Memory B cell (primary cell): ENCODE measurements around the gene TLN1.

Experiments
- ATAC-seq: fragments of 150-1000 bp; cut with Tn5 transposase; 2 replicates; pipeline ENCODE4 v1.10.0; 2021; ENCODE audit warnings: low read depth, mild to moderate bottlenecking, moderate library complexity
- DNase-seq, 2 donors: peaks; one replicate each; pipeline ENCODE4 v3.0.0; 2022; ENCODE audit warnings: low spot score in 2 of 2
- H3K27ac Mint-ChIP-seq: one replicate; pipeline ENCODE4 v1.8.0; 2022; ENCODE audit warnings: mild to moderate bottlenecking, moderate library complexity, mixed read lengths
- H3K27me3 Mint-ChIP-seq: one replicate; pipeline ENCODE4 v1.8.0; 2022; ENCODE audit warnings: mixed read lengths
- H3K36me3 Mint-ChIP-seq: one replicate; pipeline ENCODE4 v1.8.0; 2022; ENCODE audit warnings: mild to moderate bottlenecking, mixed read lengths
- H3K4me1 Mint-ChIP-seq: one replicate; pipeline ENCODE4 v1.8.0; 2022; ENCODE audit warnings: mixed read lengths
- H3K4me3 Mint-ChIP-seq: one replicate; pipeline ENCODE4 v1.8.0; 2022; ENCODE audit warnings: mild to moderate bottlenecking, moderate library complexity, mixed read lengths
- H3K9me3 Mint-ChIP-seq: one replicate; pipeline ENCODE4 v1.8.0; 2022; ENCODE audit warnings: mixed read lengths

TLN1 gene

DNA sequence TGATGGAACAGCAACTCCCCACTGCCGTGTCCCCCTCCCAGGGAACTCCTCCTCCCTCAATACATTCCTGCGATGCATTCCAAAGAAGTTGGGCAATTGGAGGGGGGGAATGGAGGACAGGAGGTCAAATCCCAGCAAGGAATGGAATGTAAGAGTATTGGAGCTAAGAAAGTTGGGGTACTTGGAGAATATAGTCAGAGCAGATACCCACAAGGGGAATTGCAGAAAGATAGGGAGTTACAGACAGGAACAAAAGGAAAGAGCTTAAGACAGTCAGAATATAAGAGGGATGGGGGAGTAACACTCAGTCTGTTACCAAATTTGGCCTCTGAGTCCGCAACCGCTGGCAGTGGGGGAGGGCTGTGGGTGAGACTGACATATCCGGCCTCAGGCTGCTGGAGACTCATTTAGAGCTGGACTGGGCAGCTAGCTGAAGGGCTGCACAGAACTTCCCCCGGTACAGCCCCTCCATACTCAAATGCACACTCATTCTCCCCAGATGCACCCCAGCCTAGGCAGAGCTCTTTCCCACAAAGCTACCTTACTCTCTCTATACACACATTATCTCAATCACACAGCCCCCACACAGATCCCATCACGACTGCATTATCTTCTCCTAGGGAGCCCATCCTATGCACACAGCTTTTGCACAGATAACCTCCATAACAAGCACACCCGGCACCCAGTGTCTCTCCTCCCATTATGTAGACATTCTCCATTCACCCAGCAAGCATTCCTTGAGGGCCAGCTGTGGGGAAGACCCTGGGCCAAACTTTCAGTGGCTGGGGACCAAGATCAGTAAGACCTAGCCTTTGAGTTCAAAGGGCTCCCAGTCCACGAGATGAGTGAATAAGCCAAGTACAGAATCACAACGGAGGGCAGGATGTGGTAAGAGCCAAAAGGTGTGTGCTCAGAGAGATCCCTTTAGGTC lies 3.7 kb downstream of the TLN1 start:
- no peak overlapping the region for H3K27ac Mint-ChIP-seq
- no peaks in the 10 kb centered on the region for H3K27me3 Mint-ChIP-seq
- no peak for ATAC-seq
- peaks cover 18% of the 10 kb centered on the region for H3K4me1 Mint-ChIP-seq
- no peaks in the 10 kb centered on the region for H3K9me3 Mint-ChIP-seq
- no peak overlapping the region for H3K4me3 Mint-ChIP-seq
- peaks cover 9% of the 10 kb centered on the region for H3K36me3 Mint-ChIP-seq
- no peak for DNase-seq

DNA sequence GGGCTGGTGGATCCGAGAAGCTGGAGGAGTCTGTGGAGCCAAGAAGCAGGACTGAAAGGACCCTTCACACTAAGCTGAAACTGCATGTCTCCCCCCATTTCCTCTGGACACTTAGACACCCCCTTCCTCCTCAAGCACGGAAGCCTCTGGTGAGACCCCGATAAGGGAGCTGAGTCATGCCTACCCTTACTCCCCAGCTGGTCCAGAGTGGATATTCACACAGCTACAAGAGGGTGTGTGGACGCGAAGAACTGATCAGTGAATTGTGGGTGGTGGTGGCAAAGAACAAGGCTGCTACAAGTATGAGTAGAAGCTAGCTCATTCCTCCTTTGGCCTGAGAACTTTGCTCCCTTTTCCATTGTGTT lies 4.3 kb downstream of the TLN1 start:
- Mint-ChIP-seq H3K27me3 (no peaks in the 10 kb centered on the region), H3K4me1 (peaks cover 13% of the 10 kb centered on the region), H3K27ac (no peak overlapping the region), H3K4me3 (no peak overlapping the region), H3K9me3 (no peaks in the 10 kb centered on the region), H3K36me3 (peaks cover 11% of the 10 kb centered on the region)
- ATAC-seq, result no peak
- no peak for DNase-seq

- DNase-seq, result peak; percentile 40 to 43
- no peaks in the 10 kb centered on the region for H3K9me3 Mint-ChIP-seq
These were observed 5.1 kb downstream of the TLN1 start for GRCh38 chr9:35726931-35727330.

GRCh38 chr9:35725362-35725761 lies 6.6 kb downstream of the TLN1 start:
- DNase-seq (no peak), ATAC-seq (no peak)
- no peak overlapping the region for H3K4me3 Mint-ChIP-seq
- H3K27ac Mint-ChIP-seq, result peak overlapping the region; percentile 60
- peaks cover 24% of the 10 kb centered on the region for H3K36me3 Mint-ChIP-seq
- H3K9me3 Mint-ChIP-seq, result no peaks in the 10 kb centered on the region
- peaks cover 11% of the 10 kb centered on the region for H3K4me1 Mint-ChIP-seq
- H3K27me3 Mint-ChIP-seq, result no peaks in the 10 kb centered on the region

More at GRCh38 chr9:35726931-35727330, 5.1 kb downstream of the TLN1 start:
- Mint-ChIP-seq H3K4me1 (peaks cover 13% of the 10 kb centered on the region), H3K27ac (peak overlapping the region; percentile 81), H3K4me3 (peak overlapping the region; percentile 62), H3K27me3 (no peaks in the 10 kb centered on the region), H3K36me3 (peaks cover 17% of the 10 kb centered on the region)
- peak; percentile 83 for ATAC-seq

DNA sequence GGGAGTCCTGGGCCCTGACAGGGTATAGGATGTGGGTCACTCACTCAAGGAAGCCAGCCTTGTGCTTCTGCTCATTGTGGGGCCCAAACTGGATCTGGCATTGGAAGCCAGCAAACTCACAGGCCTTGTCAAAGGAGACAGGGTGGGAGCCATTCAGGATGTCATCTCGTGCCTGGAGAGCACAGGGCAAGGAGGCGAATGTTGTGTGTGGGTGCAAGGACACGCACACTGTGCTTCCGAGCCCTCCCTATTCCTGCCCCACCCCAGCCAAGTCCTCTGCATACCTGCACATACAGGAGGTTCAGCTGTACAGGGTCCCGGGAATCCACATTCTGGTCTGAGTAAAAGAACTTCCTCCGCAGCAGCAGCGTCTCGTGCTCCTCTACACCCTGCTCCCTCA lies 8.1 kb downstream of the TLN1 start:
- Mint-ChIP-seq H3K4me1 (peaks cover 20% of the 10 kb centered on the region), H3K36me3 (peaks cover 28% of the 10 kb centered on the region), H3K9me3 (no peaks in the 10 kb centered on the region), H3K27me3 (no peaks in the 10 kb centered on the region), H3K27ac (no peak overlapping the region), H3K4me3 (no peak overlapping the region)
- DNase-seq (no peak), ATAC-seq (no peak)

DNA sequence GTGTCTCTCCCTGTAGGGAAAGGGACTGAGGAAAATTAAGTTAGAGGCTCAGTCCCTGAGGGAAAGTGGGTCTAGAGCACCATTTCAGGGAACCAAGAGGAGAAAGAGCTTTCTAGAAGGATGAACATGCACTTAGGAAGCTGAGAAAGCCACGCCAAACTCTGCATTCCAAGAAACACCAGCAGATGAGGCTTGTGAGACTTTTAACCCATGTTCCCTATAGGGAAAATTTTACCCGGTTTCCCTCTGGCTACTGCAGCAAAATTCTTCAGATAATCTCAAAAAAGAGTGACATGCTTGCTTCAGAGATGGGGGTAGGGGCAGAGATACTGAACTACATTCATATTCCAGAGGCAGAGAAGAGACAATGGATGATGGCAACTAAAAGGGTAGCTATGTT lies 8.6 kb downstream of the TLN1 start:
- ATAC-seq (no peak), DNase-seq (no peak)
- H3K4me1 Mint-ChIP-seq, result peaks cover 23% of the 10 kb centered on the region
- H3K9me3 Mint-ChIP-seq, result no peaks in the 10 kb centered on the region
- no peaks in the 10 kb centered on the region for H3K27me3 Mint-ChIP-seq
- no peak overlapping the region for H3K27ac Mint-ChIP-seq
- no peak overlapping the region for H3K4me3 Mint-ChIP-seq
- H3K36me3 Mint-ChIP-seq, result peaks cover 29% of the 10 kb centered on the region

DNA sequence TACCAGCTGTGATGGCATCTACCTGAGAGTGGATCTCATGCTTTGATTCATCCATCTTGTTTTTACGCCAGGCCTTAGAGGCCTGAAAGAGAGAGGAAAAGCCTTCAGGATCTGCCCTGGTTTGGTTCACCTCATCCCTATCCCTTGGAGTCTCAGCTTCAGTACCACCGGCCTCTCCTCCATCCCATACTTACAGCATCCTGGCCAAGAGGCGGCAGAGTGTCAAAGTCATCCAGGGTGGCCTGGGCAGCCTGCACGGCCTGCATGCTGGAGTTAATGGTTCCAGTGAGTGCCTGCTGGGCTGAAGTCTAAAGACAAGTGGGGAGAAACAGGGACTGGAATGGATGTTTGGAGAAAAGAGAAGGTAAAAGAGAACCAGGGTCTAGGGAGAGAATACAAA lies 12.4 kb downstream of the TLN1 start:
- Mint-ChIP-seq H3K27ac (peak overlapping the region; percentile 89), H3K4me1 (peaks cover 24% of the 10 kb centered on the region), H3K9me3 (no peaks in the 10 kb centered on the region), H3K4me3 (no peak overlapping the region), H3K27me3 (no peaks in the 10 kb centered on the region), H3K36me3 (peaks cover 49% of the 10 kb centered on the region)
- DNase-seq, result no peak
- no peak for ATAC-seq

- H3K27ac Mint-ChIP-seq, result peak overlapping the region; percentile 89
- peak overlapping the region; percentile 50 for H3K4me3 Mint-ChIP-seq
- H3K4me1 Mint-ChIP-seq, result peaks cover 24% of the 10 kb centered on the region
- H3K36me3 Mint-ChIP-seq, result peaks cover 49% of the 10 kb centered on the region
- ATAC-seq, result peak; percentile 93
- no peaks in the 10 kb centered on the region for H3K27me3 Mint-ChIP-seq
- no peaks in the 10 kb centered on the region for H3K9me3 Mint-ChIP-seq
- peak; percentile 60 to 76 for DNase-seq
These were observed 13.1 kb downstream of the TLN1 start for GRCh38 chr9:35718721-35719511.

DNA sequence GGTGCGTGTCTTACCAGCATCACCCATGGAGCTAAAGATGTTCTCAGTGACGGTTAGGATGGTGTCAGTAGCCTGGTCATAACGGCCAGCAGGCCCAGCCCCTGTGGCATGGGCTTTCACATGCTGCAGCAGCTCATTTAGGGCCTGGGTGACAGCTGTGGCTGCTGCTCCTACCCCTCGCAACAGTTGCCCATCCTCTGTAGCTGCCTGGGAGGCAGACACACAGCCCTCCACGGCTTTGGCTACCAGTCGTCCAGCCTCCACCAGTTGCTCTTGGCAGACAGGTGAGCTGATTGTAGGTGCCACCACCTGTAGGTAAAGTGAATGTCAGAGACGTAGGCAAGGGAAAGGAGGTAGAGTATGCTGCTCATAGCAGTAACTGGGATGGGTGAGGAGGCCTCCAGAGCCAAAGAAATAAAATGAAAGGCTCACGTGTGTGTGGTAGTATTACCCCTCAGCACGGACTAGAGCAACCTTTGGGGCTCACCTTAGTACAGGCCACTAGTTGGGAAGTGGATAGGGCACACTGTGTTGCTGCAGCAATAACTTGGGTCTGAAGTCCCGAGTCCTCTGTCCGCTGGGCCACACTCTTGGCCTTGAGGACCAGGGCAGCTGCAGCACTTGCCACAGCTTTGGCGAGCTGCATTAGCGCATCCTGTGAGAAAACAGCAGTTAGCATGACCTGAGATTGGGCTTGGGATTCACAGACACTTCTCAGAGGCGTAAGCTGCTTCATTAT lies 14.7 kb downstream of the TLN1 start:
- DNase-seq, result no peak
- H3K4me3 Mint-ChIP-seq, result no peak overlapping the region
- H3K4me1 Mint-ChIP-seq, result peaks cover 24% of the 10 kb centered on the region
- H3K27me3 Mint-ChIP-seq, result no peaks in the 10 kb centered on the region
- peak overlapping the region; percentile 89 for H3K27ac Mint-ChIP-seq
- peaks cover 53% of the 10 kb centered on the region for H3K36me3 Mint-ChIP-seq
- ATAC-seq, result no peak
- no peaks in the 10 kb centered on the region for H3K9me3 Mint-ChIP-seq

- H3K27ac Mint-ChIP-seq, result no peak overlapping the region
- H3K4me3 Mint-ChIP-seq, result no peak overlapping the region
- ATAC-seq, result no peak
These were observed 15.8 kb downstream of the TLN1 start for GRCh38 chr9:35716230-35716629.

GRCh38 chr9:35714579-35715252 lies 17.3 kb downstream of the TLN1 start:
- ATAC-seq, result no peak
- DNase-seq, result no peak
- Mint-ChIP-seq H3K4me1 (peaks cover 18% of the 10 kb centered on the region), H3K36me3 (peaks cover 53% of the 10 kb centered on the region), H3K27ac (peak overlapping the region; percentile 65), H3K27me3 (no peaks in the 10 kb centered on the region), H3K4me3 (no peak overlapping the region), H3K9me3 (no peaks in the 10 kb centered on the region)

More at GRCh38 chr9:35716230-35716629, 15.8 kb downstream of the TLN1 start:
- Mint-ChIP-seq H3K4me1 (peaks cover 19% of the 10 kb centered on the region), H3K36me3 (peaks cover 47% of the 10 kb centered on the region), H3K9me3 (no peaks in the 10 kb centered on the region), H3K27me3 (no peaks in the 10 kb centered on the region)
- DNase-seq, result no peak

- H3K27me3 Mint-ChIP-seq, result no peaks in the 10 kb centered on the region
- no peak overlapping the region for H3K27ac Mint-ChIP-seq
- no peak for DNase-seq
- no peak for ATAC-seq
- no peak overlapping the region for H3K4me3 Mint-ChIP-seq
- no peaks in the 10 kb centered on the region for H3K9me3 Mint-ChIP-seq
- H3K36me3 Mint-ChIP-seq, result peaks cover 51% of the 10 kb centered on the region
- peaks cover 12% of the 10 kb centered on the region for H3K4me1 Mint-ChIP-seq
These were observed 17.9 kb downstream of the TLN1 start for GRCh38 chr9:35714123-35714522.

GRCh38 chr9:35713578-35713977 lies 18.4 kb downstream of the TLN1 start:
- ATAC-seq (no peak), DNase-seq (no peak)
- Mint-ChIP-seq H3K4me3 (no peak overlapping the region), H3K9me3 (no peaks in the 10 kb centered on the region), H3K36me3 (peaks cover 53% of the 10 kb centered on the region), H3K4me1 (peaks cover 10% of the 10 kb centered on the region), H3K27ac (no peak overlapping the region), H3K27me3 (no peaks in the 10 kb centered on the region)
